Right lobe of liver (tissue), 6 donors: ENCODE measurements around the gene ALPI. TPM values are rescaled to one million over a fixed set of nuclear protein-coding genes. Genes with fewer than 3 reads are reported as not detected.

Experiments
- ATAC-seq, 4 donors: fragments of 200-7000 bp; cut with Tn5 transposase; one replicate each; pipeline ENCODE4 v1.9.1; 2020; ENCODE audit warnings: mild to moderate bottlenecking in 4 of 4, moderate library complexity in 4 of 4
- DNase-seq, 3 donors: peaks; one replicate each; pipeline ENCODE4 v3.0.0-alpha.2; 2020
- H3K27ac ChIP-seq, 3 donors: fragments of 200-600 bp; one replicate each; pipeline ENCODE4 v1.8.0; 2022
- H3K27me3 ChIP-seq, 2 donors: fragments of 200-600 bp; one replicate each; pipeline ENCODE4 v1.8.0; 2022
- H3K36me3 ChIP-seq, 4 donors: fragments of 200-600 bp; sonication (generic) in 1 of 4; one replicate each; pipeline versions ENCODE4 v1.5.1 to v1.8.0; 2017 to 2022; ENCODE audit warnings: control low read depth in 1 of 4
- H3K4me1 ChIP-seq, 4 donors: fragments of 200-600 bp; sonication (generic) in 1 of 4; one replicate each; pipeline versions ENCODE4 v1.5.1 to v1.8.0; 2017 to 2022; ENCODE audit warnings: control low read depth in 1 of 4
- H3K4me3 ChIP-seq, 3 donors: fragments of 200-600 bp; one replicate each; pipeline ENCODE4 v1.8.0; 2022
- H3K9me3 ChIP-seq, 4 donors: fragments of 200-600 bp; sonication (generic) in 1 of 4; one replicate each; pipeline versions ENCODE4 v1.5.1 to v1.8.0; 2017 to 2022; ENCODE audit warnings: control low read depth in 1 of 4
- CTCF ChIP-seq, 4 donors: fragments of 200-600 bp in 3 of 4; fragments of 450-650 bp in 1 of 4; IDR thresholded peaks; one replicate each; pipeline versions ENCODE4 v1.5.1 to v1.8.0; 2016 to 2022; ENCODE audit warnings: antibody characterized with exemption in 4 of 4, mild to moderate bottlenecking in 2 of 4
- POLR2A ChIP-seq: fragments of 450-650 bp; IDR thresholded peaks from one replicate; pipeline ENCODE4 v1.6.1; 2017; ENCODE audit warnings: antibody characterized with exemption, mild to moderate bottlenecking
- WGBS: methylation state at CpG from one replicate; pipeline ENCODE4 v1.1.6; 2018; ENCODE audit warnings: low coverage, low lambda C conversion rate; ENCODE audit not compliant: insufficient coverage; ENCODE audit errors: missing lambda C conversion rate; 5-methylcytosine and 5-hydroxymethylcytosine counted together
- intact Hi-C, 2 donors: fragments of 100-400 bp; cut with DNase I; formaldehyde crosslinking; loops; one replicate each; pipeline versions ENCODE4 v1.11.2 to v1.14.1; 2022
- total RNA-seq, 6 experiments: library from RNA; depleted of rRNA in 2 of 6; stranded (reverse); fragments of >200 nt in 2 of 6; fragmentation: NEBNext Ultra II Directional in 3 of 6; extraction: Animal tissue kit (Norgen Biotek cat#: 25700) in 3 of 6; gene quantifications; one replicate each; pipeline versions ENCODE4 v1.1.0 to v1.2.4, GENCODE V29; 2016 to 2023
- donor health status: DM: no; HTN: yes; CAD: no.
- donor health status: DM: no; HTN: no; CAD: no.
- donor health status: DM: no; HTN: no; CAD: no.
- donor health status: DM: no; HTN: yes; CAD: no.
- donor health status: DM: no; HTN: yes; CAD: no.

Gene ALPI
- total RNA-seq, 6 experiments from 2014 or later = 0.19 to 0.25 TPM; not detected in 4

GRCh38 chr2:232454630-232455029 lies 1.3 kb upstream of the ALPI start:
- no peaks in the 10 kb centered on the region for H3K9me3 ChIP-seq
- no peak for ATAC-seq
- DNase-seq = no peak

GRCh38 chr2:232456296-232457120 lies 555 bp downstream of the ALPI start:
- DNase-seq = peak in 1 of 3 donors; percentile 39
- no peak for TF ChIP-seq POLR2A
- no peak for TF ChIP-seq CTCF (IDR thresholded peaks at IDR 0.05)
- no peak for ATAC-seq
- intact Hi-C loops = loop anchor here in 1 of 2 donors (10.0 kb wide), 1 partner anchor 58 kb away; no protein-coding TSS in a partner anchor
- Histone ChIP-seq H3K27me3 (no peaks in the 10 kb centered on the region), H3K27ac (no peak overlapping the region), H3K36me3 (no peaks in the 10 kb centered on the region), H3K4me3 (no peak overlapping the region), H3K4me1 (no peaks in the 10 kb centered on the region), H3K9me3 (no peaks in the 10 kb centered on the region)
- WGBS = no CpG with 5 or more reads among the region's 27 CpGs

More at GRCh38 chr2:232454630-232455029, 1.3 kb upstream of the ALPI start:
- H3K4me3 ChIP-seq = no peak overlapping the region
- TF ChIP-seq POLR2A (no peak), CTCF (IDR thresholded peaks at IDR 0.05) (no peak)
- intact Hi-C loops = loop anchor here in 1 of 2 donors (10.0 kb wide), 1 partner anchor 60 kb away; no protein-coding TSS in a partner anchor
- no peak overlapping the region for H3K27ac ChIP-seq
- H3K36me3 ChIP-seq = no peaks in the 10 kb centered on the region
- H3K27me3 ChIP-seq = no peaks in the 10 kb centered on the region
- WGBS = 60% methylated on average over 1 of the region's 9 CpGs
- no peaks in the 10 kb centered on the region for H3K4me1 ChIP-seq

- TF ChIP-seq POLR2A (no peak), CTCF (IDR thresholded peaks at IDR 0.05) (no peak)
- 60% methylated on average over 1 of the region's 21 CpGs for WGBS
- no peak overlapping the region for H3K4me3 ChIP-seq
- no peaks in the 10 kb centered on the region for H3K9me3 ChIP-seq
- no peaks in the 10 kb centered on the region for H3K4me1 ChIP-seq
- intact Hi-C loops = loop anchor here in 1 of 2 donors (10.0 kb wide), 1 partner anchor 57 kb away; no protein-coding TSS in a partner anchor
- H3K27ac ChIP-seq = no peak overlapping the region
- DNase-seq (no peak), ATAC-seq (no peak)
- H3K36me3 ChIP-seq = no peaks in the 10 kb centered on the region
- H3K27me3 ChIP-seq = no peaks in the 10 kb centered on the region
Observed at GRCh38 chr2:232457121-232458011, 1.4 kb downstream of the ALPI start.

GRCh38 chr2:232458051-232458660 lies 2.2 kb downstream of the ALPI start:
- no peaks in the 10 kb centered on the region for H3K4me1 ChIP-seq
- WGBS = 84% methylated on average over 6 of the region's 25 CpGs
- intact Hi-C loops = loop anchor here in 1 of 2 donors (10.0 kb wide), 1 partner anchor 57 kb away; no protein-coding TSS in a partner anchor

More at GRCh38 chr2:232458051-232458660, 2.2 kb downstream of the ALPI start:
- no peaks in the 10 kb centered on the region for H3K27me3 ChIP-seq
- no peak for ATAC-seq
- no peaks in the 10 kb centered on the region for H3K9me3 ChIP-seq
- H3K4me3 ChIP-seq = no peak overlapping the region
- no peak overlapping the region for H3K27ac ChIP-seq
- DNase-seq = peak in 1 of 3 donors; percentile 45
- TF ChIP-seq POLR2A = no peak
- no peak for TF ChIP-seq CTCF (IDR thresholded peaks at IDR 0.05)
- H3K36me3 ChIP-seq = no peaks in the 10 kb centered on the region
